Right renal cortex interstitium (tissue), 3 donors: ENCODE results near the gene YIPF5. TPM values are rescaled to one million over a fixed set of nuclear protein-coding genes. Genes with fewer than 3 reads are reported as not detected.

Experiments
- DNase-seq, 3 donors: peaks; one replicate each; pipeline ENCODE4 v3.0.0-alpha.2; 2013; ENCODE audit warnings: low read depth in 3 of 3, low spot score in 2 of 3
- polyA plus RNA-seq, 3 donors: library from polyadenylated mRNA; unstranded; fragments of 120-200 nt; gene quantifications; one replicate each; pipeline ENCODE4 v1.2.1, GENCODE V29; 2013; ENCODE audit not compliant: insufficient read length in 3 of 3

Gene YIPF5
- 10 to 100 TPM; 74.2 to 78.4 (median 77.1) TPM for polyA plus RNA-seq

DNA sequence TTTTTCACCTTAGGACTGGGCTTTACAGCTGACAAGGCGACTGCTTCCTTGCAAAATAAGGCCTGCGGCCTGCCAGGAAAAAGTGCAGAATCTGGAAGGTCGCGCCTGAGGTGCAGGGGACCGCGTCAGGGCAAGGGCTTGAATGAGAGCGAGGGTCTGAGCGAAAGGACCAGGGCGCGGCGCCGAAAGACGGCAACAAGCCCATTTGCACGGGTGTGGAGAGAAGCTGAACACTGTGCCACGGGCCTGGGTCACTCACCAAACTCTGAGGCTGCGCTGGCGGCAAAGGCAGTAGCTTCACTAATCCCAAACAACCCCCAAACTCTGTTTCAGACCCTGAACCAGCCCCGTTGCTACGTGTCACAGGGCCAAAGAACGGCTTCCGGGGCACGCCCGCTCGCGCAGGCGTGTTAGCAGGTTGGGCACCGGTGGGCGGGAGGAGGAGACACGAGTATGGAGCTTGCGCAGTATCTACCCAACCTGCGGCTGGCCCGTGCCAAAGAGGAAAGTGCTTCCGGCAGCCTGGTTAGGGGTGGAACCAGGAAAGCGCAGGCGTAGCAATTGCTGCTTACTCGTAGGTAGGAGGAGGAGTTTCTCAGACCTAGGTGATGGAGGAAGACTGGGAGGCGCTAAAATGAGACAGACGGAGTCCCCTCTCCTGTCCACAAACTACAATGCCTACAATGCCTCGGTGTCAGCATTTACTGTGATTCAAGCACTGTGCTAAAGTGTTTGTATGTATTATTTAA lies at the start of gene YIPF5, which contains the start of gene KCTD16:
Gene YIPF5, minus strand, starts transcription at position 384 of the 749 bp plus-strand sequence. CDS start 704 bp downstream, outside the sequence.
Gene KCTD16, plus strand, starts transcription at position 598 of the 749 bp plus-strand sequence.
- peak; percentile 84 to 93 (median 89) for DNase-seq

DNA sequence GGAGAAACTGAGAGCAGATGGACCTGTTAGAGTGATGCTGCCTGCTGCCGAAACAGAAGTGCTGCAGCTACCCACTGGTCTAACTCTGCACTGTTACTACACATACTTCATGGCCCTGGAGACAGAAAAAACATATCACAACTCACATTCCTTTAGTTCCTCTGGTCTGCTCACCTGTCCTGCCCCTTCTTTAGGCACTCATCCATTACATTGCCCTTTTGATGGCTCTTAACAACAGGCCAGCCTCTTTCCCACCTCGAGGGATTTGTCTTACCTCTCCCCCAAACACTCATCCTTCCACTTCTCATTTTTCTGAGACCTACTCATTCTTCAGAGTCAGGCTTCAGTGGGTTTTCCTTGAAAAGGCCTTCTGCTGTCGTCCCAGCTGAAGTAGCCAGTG lies 49.4 kb upstream of the YIPF5 start:
- no peak for DNase-seq

DNA sequence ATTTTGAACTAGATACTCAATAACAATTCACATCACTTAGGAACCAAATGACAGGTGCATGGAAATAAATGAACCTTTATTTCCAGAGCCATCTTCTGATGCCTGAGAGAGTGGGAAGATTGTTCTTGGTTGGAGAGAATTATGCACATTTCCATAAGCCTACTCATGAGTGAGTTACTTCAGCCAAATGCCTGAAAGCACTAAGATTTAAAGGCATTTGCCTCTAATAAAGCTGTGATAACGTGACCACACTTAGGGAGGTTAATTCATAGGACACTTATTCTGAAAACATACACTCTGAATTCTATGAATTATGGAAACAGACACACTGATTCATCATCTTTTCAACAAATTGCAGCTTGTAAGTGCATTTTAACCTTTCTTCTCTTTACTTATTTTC lies 40.2 kb upstream of the YIPF5 start:
- DNase-seq: no peak

DNA sequence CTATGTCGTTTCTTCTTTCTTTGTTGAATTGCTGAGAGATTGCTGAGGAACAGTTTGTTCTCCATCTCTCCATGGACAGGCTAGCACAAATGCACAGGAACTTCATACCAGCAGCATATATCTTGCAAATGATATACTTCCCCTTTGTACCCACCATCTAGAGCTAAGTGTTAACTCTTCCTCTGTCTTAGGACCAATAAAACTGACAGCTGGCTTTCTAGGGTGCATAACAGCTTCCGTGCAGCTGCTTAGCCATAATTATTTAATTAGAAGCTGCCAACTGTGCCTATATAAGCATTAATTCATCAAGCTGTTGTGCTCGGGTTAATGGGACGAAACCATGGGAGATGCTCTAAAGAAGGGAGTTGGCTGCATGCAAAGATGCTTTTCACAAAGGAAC lies 38.9 kb upstream of the YIPF5 start:
- no peak for DNase-seq

DNA sequence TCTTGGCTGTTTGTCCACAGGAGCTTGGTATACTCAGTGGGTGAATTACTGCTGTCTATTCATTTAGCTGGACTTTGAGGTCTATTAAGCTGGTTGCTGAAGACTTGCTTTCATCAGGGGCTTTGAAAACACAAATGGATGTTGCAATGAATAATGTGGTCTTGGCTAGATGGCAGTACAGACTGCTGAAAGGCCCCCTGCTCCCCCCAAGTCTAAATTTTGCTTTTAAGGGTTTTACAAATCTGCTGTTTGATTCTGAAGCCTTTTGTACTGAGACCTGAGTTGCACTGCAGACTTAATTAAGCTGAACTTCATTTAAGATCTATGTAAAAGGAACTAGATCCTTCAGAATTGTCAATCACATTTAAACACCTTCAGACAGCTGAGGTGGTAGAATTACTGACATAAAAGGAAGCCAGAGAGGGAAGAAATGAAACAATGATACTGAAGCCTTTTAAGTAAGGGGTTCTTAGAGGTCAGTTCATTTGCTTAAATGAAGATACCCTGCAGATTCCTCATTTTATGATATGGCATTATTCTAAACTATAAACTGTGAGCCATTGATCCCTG lies 37.5 kb upstream of the YIPF5 start:
- no peak for DNase-seq

DNA sequence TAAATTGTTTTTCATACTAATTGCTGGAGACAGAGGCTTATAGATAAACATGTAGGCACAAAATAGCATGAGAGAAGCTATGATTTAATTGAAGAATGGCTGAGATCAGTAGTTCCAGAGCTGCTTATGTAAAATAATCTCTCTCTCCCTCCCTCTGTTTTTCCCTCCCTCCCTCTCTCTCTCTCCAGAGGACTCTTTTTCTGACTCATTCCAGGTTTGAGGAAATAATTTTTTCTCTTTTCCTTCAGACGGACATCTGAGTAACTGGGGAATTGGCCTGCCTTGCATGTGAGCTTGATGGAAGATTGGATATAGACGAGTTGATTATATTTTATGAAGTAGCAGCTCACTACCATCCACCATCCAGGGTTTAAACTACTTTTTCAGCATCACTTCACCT lies 35.7 kb upstream of the YIPF5 start:
- no peak for DNase-seq

DNA sequence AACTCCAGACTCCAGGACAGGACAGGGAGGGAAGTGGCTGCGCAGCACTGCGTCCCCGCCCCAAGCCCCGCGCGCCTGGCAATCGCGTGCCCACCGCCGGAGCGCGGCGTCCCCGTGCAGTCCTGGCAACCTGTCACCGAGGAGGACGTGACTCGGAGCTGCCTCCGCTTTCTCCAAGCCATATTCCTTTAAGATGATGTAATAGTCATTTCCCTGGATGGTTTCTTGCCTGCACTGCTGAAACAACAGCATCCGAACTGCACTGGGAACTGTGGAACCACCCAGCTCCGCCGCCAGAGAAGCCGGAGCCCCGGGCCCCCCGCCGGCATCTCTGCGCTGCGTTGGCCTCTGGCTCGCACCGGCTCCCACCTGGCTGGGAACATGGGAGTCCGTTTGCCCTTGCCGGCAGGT lies 34.7 kb upstream of the YIPF5 start:
- DNase-seq: no peak

DNA sequence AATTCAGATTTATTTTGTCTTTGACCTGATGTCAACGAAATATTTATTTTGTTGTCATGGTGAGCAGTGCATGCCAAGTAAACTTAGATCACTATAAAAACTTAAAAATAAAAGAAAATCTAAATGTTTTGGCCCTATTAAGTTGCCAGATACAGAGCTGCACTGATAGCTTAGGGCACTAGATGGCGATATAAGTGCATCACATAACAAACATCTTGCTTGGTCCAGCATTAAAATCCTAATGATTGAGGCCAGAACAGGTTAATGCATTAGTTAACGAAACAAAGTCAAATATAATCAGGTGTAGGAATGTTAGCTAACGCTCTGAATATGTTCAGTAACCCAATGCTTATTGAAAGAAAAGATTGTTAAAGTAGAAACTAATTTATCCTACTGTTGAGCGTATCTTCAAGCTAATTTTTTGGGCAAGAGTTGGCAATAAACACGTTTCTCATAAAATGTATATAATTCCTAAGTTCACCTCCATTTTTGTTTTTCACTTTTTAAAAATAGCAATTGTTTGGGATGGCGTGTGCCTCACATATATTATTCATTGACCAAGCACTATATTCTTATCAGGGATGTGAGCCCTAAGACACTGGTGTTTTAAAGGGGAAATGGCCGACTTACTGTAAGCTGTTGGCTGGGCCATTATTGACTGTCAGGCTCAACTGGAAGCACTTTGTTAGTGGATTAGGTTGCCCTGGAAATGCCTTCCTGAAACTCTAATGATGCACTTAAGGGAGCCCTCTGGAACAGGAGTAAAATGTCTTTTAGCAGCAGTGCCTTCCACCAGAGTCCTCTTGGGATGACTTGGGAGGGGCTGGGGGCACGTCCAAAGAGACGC lies 33.5 kb upstream of the YIPF5 start:
- DNase-seq: peak; percentile 58 to 65 (median 61)

DNA sequence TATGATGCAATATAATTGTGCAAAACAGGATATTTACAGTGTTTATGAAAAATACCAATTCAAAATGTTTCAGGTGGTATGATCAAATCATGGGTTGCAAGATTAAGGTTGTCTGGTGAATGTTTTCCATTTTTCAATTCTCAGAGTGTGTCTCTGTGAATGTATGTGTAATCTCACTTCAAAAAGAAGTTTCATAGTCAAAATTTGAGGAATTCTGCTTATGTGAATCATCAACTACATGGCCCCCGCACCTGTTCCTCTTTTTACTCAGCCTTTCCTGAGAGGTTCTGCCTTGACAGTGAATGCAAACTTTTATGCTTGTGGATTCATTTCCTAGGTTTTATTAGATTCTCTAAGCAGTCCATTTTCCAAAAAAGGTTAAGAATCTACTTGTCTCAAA lies 32.3 kb upstream of the YIPF5 start:
- no peak for DNase-seq

DNA sequence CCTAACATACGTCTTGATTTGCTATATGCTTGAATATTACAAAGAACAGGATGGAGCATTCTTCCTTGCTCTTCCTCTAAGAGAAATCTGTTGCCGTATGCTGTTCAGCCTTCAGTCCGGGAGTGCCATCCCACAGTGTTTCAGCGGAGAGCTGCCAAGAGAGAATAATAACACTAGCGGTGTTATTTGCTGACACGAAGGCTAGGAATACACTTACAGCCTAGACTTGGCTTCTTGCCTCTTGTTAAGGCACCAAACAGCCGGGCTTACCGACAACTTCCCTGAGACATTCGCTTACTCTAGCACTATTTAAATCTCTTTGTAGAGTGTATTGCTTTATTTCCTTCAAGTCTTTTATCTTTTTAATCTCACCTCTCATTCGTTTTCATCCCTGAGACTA lies 31.6 kb upstream of the YIPF5 start:
- no peak for DNase-seq

DNA sequence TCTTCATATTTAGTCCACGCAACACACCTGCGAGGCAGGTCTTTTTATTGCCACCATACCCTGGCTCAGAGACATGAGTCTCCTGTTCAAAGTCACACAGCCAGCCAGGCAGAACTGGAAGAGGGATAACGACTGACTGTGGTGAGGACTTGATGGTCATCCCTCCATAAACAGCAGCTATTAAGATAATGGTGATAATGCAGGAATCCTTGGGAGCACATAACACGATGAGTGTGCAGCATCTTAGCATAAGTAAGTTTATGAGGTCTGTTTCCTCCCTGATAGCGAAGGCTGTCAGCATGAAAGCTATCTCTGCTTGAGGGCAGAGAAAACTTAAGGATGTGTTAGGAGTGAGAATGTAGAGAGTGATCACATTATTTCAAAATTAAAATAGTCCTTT lies 31.1 kb upstream of the YIPF5 start:
- no peak for DNase-seq

DNA sequence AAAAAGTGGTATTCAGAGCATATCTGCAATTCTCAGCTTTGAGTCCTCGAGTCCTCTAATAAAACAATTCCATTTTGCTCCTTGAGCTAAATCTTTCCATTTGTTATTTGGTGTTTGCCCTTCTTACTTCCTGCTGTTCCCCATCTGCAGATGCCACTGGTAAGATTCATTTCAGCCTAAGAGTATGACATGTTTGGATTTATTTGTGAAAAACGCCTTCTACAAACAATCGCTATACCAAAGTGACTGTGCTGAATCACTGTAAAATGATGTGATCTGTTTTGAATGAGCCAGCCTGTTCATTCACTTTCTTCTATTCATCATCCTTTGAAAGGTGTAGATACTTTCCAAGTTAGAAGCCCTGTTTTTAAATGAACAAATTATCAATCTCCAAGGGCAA lies 27.9 kb upstream of the YIPF5 start:
- no peak for DNase-seq

DNA sequence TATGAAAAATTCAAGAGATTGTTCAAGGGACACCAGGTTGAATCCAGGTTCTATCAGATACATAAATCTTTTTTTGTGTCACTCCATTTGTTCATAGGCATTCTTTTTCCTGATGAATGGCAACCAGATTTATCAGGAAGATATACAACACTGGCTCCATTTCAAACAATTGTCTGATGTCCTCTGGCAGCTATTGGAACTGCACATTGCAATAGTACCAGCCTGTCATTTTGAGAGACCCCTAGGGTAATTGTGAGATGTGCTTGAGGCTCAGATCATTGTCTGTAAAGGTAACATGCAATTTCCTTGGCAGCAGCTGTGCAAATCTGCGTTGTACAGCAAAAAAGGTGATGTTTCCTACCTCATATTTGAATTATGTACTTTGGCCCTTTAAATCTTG lies 26.2 kb upstream of the YIPF5 start:
- DNase-seq: no peak

DNA sequence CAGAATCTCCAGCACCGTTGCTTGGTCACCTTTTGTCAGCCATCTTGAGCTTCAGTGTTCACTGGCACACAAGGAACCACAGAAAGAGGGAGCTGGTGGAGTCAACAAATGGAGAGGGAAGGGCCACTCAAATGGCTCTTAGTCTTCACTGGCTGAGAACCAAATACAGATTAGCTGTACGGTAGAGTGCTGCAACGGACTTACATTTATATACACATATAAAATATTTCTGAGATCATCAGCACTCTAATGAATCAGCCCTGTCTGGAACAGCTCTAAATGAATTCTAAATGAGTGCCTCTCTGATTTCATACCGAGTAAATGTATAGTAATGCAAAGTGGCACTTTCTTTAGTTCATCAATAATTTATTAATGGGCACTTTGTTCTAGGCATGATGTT lies 25.0 kb upstream of the YIPF5 start:
- DNase-seq: no peak

DNA sequence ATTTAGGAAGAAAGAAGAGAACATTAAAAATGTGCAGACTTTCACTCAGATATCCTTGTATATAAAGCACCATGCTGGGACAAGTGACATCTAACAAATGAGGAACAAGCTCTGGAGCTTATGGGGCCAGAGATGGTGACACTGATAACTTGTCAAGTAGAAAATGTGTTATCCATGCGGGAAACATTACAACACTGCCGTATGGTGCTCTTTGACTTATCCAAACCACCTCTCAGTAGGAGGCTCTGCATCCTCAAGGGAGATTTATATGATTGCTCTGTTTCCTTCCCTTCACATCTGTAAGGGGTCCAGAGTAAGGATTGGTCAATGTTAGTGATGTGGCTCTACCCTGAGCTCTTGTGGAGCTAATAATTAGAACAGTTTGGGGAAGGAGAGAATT lies 23.7 kb upstream of the YIPF5 start:
- DNase-seq: no peak

DNA sequence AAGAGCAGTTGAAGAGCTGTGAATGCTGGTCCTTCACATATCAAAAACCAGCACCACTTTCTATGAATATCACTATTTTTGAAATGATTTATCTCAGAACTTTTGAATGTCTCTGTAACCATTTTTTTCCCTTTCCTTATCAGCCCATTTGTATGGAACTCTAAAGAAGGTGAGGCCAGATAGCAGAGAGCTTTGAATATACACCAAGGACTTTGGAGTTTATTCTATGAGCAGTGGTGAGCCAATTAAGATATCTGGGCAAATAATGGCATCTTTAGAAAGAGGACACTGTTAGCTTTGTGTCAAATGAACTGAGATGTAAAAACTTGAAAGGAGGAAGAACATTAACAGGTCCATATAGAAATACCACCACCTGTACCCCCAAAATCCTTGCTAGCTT lies 22.2 kb upstream of the YIPF5 start:
- DNase-seq: no peak

DNA sequence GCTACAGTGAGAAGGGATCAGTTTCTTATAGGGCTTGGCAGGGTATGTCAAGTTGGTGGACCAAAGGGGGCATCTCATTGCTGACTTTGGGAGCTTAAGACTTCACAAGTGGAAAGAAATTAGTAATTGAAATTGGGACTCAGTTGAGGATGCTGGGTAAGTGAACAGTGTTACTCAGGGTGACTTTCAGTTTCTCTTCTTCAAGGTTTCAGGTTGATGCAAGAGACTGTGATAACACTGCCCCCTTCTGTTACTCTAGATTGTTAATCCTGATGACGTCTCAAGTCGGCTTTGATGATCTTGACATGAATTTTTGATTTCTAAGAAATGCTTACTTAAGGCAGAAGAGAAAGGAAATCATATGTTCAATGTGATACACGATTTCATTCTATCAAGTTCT lies 21.5 kb upstream of the YIPF5 start:
- no peak for DNase-seq

DNA sequence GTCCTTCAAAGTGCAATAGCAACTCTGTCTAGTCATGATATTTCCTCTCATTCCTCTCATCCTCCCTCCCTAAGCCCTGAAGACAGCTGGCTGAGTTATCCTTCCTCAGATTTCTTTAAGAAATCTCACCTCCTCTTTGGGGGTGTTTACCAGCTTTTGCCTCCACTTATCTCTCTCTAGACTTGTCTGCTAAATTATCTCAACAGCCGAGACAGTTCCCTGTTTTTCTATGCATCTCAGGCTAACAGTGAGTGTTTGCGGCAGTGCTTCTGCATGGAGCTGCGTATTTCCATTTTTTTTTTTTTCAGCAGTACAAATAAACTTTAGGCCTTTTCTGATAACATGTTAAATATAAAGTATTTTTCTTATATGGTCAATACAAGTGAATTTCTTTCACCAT lies 21.1 kb upstream of the YIPF5 start:
- DNase-seq: no peak

DNA sequence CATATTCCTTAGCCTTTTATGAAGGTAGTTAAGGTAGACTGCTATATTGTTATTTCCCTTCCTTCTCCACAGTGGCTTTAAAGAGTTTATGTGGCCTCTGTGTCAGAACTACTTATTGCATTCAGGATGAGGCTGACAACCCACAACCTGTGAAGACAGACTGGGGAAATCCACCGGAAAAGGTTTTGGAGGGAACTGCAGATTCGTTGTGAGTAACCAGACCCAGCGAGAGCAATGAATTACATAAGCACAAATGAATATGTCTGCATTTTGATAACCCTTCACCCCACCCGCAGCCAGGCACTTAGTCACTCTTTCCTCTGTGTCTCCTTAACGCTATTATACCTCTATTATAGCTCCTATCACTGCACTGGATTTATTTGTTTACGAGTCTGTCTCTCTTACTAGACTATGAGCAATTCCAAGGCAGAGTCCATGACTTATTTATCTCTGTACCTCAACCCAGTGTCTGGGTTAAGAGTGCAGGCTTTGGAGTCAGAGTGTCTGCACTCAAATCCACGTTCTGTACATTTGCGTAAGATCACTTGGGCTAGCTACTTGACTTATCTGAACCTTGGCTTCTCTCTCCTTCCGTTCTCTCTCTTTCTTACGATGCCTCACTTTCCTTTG lies 19.5 kb upstream of the YIPF5 start:
- DNase-seq: no peak

DNA sequence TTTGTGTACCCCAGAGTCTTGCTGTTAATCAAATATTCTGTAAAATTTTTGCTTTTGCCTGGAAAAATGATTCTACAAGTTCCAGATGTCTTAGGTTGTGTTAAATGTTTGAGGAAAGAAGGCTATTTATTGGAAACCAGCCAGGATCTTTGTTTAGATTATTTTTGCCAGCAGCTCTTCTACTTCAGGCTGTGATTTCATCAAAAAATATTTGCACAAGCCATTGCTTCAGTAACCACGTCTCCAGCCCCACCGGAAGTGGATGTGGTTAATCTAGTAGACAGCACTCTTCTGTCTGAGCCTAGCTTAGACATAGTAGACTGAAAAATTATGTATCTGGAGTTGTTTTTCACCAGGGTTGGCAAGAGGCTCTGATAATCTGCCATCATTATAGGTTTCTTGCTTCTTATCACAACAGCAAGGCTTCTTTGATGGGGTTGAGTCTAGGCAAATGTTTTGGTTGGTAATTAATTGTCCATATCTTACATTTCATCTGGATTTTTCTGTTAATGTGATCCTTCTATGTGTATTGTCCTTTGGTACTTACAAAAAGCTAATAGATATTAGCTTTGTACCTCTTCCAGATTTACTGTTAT lies 17.3 kb upstream of the YIPF5 start:
- no peak for DNase-seq
